Gastroesophageal sphincter (tissue), 4 donors: ENCODE data around the gene SLC25A47. TPM values are rescaled to one million over a fixed set of nuclear protein-coding genes. Genes with fewer than 3 reads are reported as not detected.

Experiments
- ATAC-seq: fragments of 150-250 bp; one replicate; pipeline ENCODE4 v1.9.1; 2016; ENCODE audit warnings: mild to moderate bottlenecking, moderate library complexity
- H3K27ac ChIP-seq, 4 donors: fragments of 200-600 bp; sonication (generic) in 3 of 4; 1 replicate in 3 of 4; 2 replicates in 1 of 4; pipeline ENCODE4 v1.5.1; 2016 to 2019
- H3K27me3 ChIP-seq: fragments of 200-600 bp; sonication (generic); one replicate; pipeline ENCODE4 v1.5.1; 2019
- H3K36me3 ChIP-seq, 2 donors: fragments of 200-600 bp; sonication (generic); one replicate each; pipeline ENCODE4 v1.5.1; 2019; ENCODE audit warnings: control low read depth in 1 of 2
- H3K4me1 ChIP-seq, 3 donors: fragments of 200-600 bp; sonication (generic); 1 replicate in 2 of 3; 2 replicates in 1 of 3; pipeline ENCODE4 v1.5.1; 2016 to 2019; ENCODE audit warnings: control low read depth in 2 of 3
- H3K4me3 ChIP-seq, 2 donors: fragments of 200-600 bp; sonication (generic); one replicate each; pipeline ENCODE4 v1.5.1; 2019; ENCODE audit warnings: mild to moderate bottlenecking in 1 of 2, moderate library complexity in 1 of 2
- H3K9me3 ChIP-seq, 3 donors: fragments of 200-600 bp; sonication (generic); one replicate each; pipeline ENCODE4 v1.5.1; 2017 to 2019; ENCODE audit warnings: control low read depth in 2 of 3
- EP300 ChIP-seq: sonication (generic); formaldehyde crosslinking; IDR thresholded peaks from one replicate; pipeline ENCODE4 v1.6.1; 2017; ENCODE audit warnings: antibody characterized with exemption, mild to moderate bottlenecking
- POLR2A ChIP-seq, 2 donors: fragments of 450-650 bp; IDR thresholded peaks; one replicate each; pipeline ENCODE4 v1.6.1; 2017; ENCODE audit warnings: antibody characterized with exemption in 2 of 2, mild to moderate bottlenecking in 2 of 2, moderate library complexity in 1 of 2
- POLR2AphosphoS5 ChIP-seq: sonication (generic); formaldehyde crosslinking; IDR thresholded peaks from one replicate; pipeline ENCODE4 v1.6.1; 2017; ENCODE audit warnings: antibody characterized with exemption
- WGBS, 2 donors: methylation state at CpG; one replicate each; pipeline ENCODE4 v1.1.5; 2018; ENCODE audit warnings: low coverage in 1 of 2; 5-methylcytosine and 5-hydroxymethylcytosine counted together
- total RNA-seq, 4 donors: library from RNA; depleted of rRNA; stranded (reverse); fragments of >200 nt; gene quantifications; one replicate each; pipeline ENCODE4 v1.1.0, GENCODE V29; 2016
- TF ChIP-seq, protein P1 (sequence below), 4 experiments: fragments of 200-600 bp in 2 of 4; fragments of 450-650 bp in 2 of 4; sonication (generic) in 1 of 4; IDR thresholded peaks; one replicate each; pipeline ENCODE4 v1.5.1; 2017 to 2019; ENCODE audit warnings: antibody characterized with exemption in 4 of 4, mild to moderate bottlenecking in 2 of 4, moderate library complexity in 2 of 4

Gene SLC25A47
- total RNA-seq, 4 donors from 2014 or later = 0.31 TPM; not detected in 3

GRCh38 chr14:100345711-100346110, 22.6 kb downstream of the SLC25A47 start:
- no peak overlapping the region for H3K27ac ChIP-seq
- 91 to 95% methylated on average over 4 of the region's 17 CpGs for WGBS, 2 donors
- no peak for ATAC-seq
- H3K4me1 ChIP-seq = peaks cover 0 to 23% (median 9%) of the 10 kb centered on the region in 3 donors
- H3K36me3 ChIP-seq = peaks cover 0 to 64% of the 10 kb centered on the region in 2 donors
- H3K4me3 ChIP-seq = no peak overlapping the region
- TF ChIP-seq, protein P1, sequence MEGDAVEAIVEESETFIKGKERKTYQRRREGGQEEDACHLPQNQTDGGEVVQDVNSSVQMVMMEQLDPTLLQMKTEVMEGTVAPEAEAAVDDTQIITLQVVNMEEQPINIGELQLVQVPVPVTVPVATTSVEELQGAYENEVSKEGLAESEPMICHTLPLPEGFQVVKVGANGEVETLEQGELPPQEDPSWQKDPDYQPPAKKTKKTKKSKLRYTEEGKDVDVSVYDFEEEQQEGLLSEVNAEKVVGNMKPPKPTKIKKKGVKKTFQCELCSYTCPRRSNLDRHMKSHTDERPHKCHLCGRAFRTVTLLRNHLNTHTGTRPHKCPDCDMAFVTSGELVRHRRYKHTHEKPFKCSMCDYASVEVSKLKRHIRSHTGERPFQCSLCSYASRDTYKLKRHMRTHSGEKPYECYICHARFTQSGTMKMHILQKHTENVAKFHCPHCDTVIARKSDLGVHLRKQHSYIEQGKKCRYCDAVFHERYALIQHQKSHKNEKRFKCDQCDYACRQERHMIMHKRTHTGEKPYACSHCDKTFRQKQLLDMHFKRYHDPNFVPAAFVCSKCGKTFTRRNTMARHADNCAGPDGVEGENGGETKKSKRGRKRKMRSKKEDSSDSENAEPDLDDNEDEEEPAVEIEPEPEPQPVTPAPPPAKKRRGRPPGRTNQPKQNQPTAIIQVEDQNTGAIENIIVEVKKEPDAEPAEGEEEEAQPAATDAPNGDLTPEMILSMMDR (IDR thresholded peaks at IDR 0.05) = no peak
- TF ChIP-seq POLR2AphosphoS5 (no peak), EP300 (no peak), POLR2A (IDR thresholded peaks at IDR 0.05) (no peak)
- H3K27me3 ChIP-seq = no peaks in the 10 kb centered on the region
- no peaks in the 10 kb centered on the region for H3K9me3 ChIP-seq

- Histone ChIP-seq H3K9me3 (no peaks in the 10 kb centered on the region), H3K36me3 (peaks cover 0 to 72% of the 10 kb centered on the region in 2 donors), H3K4me1 (peaks cover 0 to 15% (median 9%) of the 10 kb centered on the region in 3 donors), H3K4me3 (no peak overlapping the region), H3K27me3 (no peaks in the 10 kb centered on the region), H3K27ac (no peak overlapping the region)
- TF ChIP-seq POLR2AphosphoS5 (no peak), EP300 (no peak), POLR2A (IDR thresholded peaks at IDR 0.05) (no peak)
- TF ChIP-seq, protein P1 (IDR thresholded peaks at IDR 0.05) = no peak
- no peak for ATAC-seq
- 78 to 93% methylated on average over 1 to 12 of the region's 12 CpGs for WGBS, 2 donors
These were observed 23.4 kb downstream of the SLC25A47 start for GRCh38 chr14:100346306-100347091.

- Histone ChIP-seq H3K4me1 (no peaks in the 10 kb centered on the region), H3K9me3 (no peaks in the 10 kb centered on the region), H3K4me3 (no peak overlapping the region), H3K27ac (no peak overlapping the region), H3K36me3 (peaks cover 0 to 78% of the 10 kb centered on the region in 2 donors), H3K27me3 (no peaks in the 10 kb centered on the region)
- TF ChIP-seq POLR2A (IDR thresholded peaks at IDR 0.05) (no peak), POLR2AphosphoS5 (no peak), EP300 (no peak)
- TF ChIP-seq, protein P1 (IDR thresholded peaks at IDR 0.05) = no peak
- WGBS, 2 donors = 91% methylated on average over 6 of the region's 12 CpGs; no CpG with 5 or more reads in 1 of the 2 donors
- ATAC-seq = no peak
These were observed 25.2 kb downstream of the SLC25A47 start for GRCh38 chr14:100348253-100348729.

GRCh38 chr14:100348784-100349685, 25.9 kb downstream of the SLC25A47 start:
- TF ChIP-seq POLR2AphosphoS5 (no peak), EP300 (no peak), POLR2A (IDR thresholded peaks at IDR 0.05) (no peak)
- TF ChIP-seq, protein P1 (IDR thresholded peaks at IDR 0.05) = no peak
- peaks cover 0 to 86% of the 10 kb centered on the region in 2 donors for H3K36me3 ChIP-seq
- no peak for ATAC-seq
- 83 to 100% methylated on average over 1 to 2 of the region's 14 CpGs for WGBS, 2 donors
- H3K4me3 ChIP-seq = no peak overlapping the region
- no peaks in the 10 kb centered on the region for H3K27me3 ChIP-seq
- no peaks in the 10 kb centered on the region for H3K9me3 ChIP-seq
- no peaks in the 10 kb centered on the region for H3K4me1 ChIP-seq
- H3K27ac ChIP-seq = no peak overlapping the region
